Vagina (tissue), 2 donors: ENCODE data around the gene ZSCAN12.

ENCODE experiments used
- CTCF ChIP-seq, 3 experiments: fragments of 450-650 bp in 2 of 3; fragments of 200-600 bp in 1 of 3; sonication (generic) in 1 of 3; IDR thresholded peaks; one replicate each; pipeline ENCODE4 v1.5.1; 2017 to 2019; ENCODE audit warnings: antibody characterized with exemption in 3 of 3, mild to moderate bottlenecking in 2 of 3, moderate library complexity in 2 of 3
- POLR2A ChIP-seq, 2 donors: fragments of 450-650 bp; IDR thresholded peaks; one replicate each; pipeline ENCODE4 v1.6.1; 2017; ENCODE audit warnings: antibody characterized with exemption in 2 of 2, mild to moderate bottlenecking in 2 of 2, moderate library complexity in 2 of 2
- POLR2AphosphoS5 ChIP-seq, 2 donors: sonication (generic); formaldehyde crosslinking; IDR thresholded peaks; one replicate each; pipeline ENCODE4 v1.9.0; 2017; ENCODE audit warnings: antibody characterized with exemption in 2 of 2, mild to moderate bottlenecking in 2 of 2, low read depth in 1 of 2; ENCODE audit not compliant: insufficient read depth in 1 of 2

- TF ChIP-seq CTCF (IDR thresholded peaks at IDR 0.05) (no peak), POLR2A (IDR thresholded peaks at IDR 0.05) (no peak), POLR2AphosphoS5 (IDR thresholded peaks at IDR 0.05; ENCODE audit: insufficient read depth in 1 of 2, low read depth in 1 of 2) (no peak)
Observed at GRCh38 chr6:28357036-28357435, 42.5 kb downstream of the ZSCAN12 start.
